HG03439 (cell line): ENCODE results near the gene RDH5.
A peak's percentile ranks its signal among the peaks of the same experiment; 100 is the strongest.

ENCODE experiments used
- ATAC-seq: cut with Tn5 transposase; IDR thresholded peaks from one replicate; pipeline ENCODE4 v1.9.1; 2021; ENCODE audit warnings: mild to moderate bottlenecking, moderate library complexity; ENCODE audit not compliant: unreplicated experiment

RDH5 gene

DNA sequence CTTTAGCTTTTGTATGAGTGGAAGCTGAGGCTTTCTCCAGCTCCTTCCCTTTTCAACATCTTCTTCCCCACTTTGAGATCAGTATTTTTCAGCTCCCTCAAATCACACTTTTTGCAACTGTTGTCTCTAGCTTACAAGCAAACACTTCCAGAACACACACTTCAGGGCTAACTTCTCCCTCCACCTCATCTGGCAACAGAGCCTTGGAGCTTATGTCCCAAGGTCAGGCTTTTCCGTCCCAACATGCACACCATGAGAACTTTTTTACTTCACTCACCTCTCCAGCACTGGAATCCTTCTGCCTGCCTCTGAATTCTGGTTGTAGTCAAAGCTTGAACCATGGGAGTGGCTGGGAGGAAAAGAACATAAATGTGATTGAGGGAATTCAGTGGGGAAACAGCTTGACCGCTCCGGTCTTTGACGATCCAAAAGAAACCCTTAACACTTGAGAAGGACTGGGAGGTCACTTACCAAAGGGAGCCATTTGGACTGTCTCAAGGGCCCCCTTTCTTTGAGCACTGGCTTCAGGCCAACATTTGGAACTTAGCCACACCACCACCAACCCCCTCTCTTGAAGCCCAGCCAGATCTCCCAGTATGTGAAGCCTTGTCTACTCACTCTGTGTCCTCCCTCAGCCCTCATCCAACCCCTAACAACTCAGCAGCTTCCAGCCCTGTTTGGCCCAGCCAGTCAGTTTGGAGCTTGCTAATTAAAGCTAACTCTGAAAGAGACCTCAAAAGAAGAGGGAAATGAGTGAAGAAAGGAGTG is 8.2 kb upstream of the RDH5 start:
- ATAC-seq: no peak

DNA sequence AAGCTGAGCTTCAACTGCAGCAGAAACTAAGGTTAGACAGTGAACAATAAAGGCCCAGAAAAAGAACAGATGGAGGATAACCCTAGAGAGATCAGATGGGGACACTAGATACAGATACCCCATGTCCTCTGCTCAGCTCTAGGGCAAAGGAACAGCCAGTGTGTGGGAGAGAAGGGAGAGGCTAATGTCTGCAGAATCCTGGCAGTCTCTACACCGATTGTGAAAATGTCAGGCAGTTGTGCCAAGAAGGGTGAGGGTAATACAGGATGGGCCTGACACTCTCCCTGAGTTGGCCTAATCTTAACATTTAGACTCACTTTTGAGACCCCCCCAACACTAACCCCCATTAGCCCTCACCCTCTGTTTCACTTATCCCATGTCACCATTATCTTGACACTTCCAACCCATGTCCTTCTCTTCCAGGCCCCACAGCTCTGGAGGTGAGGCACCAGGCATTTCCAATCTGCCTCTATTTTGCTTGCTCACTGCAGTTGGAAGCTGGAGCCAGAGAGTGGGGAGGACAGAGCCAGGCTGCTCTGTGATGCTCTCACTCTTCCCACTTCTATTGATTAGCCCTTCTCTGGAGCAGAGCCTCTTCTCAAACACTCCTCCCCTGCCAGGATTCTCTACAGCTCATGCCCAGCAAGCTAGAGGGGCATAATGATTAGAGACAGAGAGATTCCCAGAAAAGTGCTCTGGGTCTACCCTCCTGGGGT is 7.3 kb upstream of the RDH5 start:
- no peak for ATAC-seq

DNA sequence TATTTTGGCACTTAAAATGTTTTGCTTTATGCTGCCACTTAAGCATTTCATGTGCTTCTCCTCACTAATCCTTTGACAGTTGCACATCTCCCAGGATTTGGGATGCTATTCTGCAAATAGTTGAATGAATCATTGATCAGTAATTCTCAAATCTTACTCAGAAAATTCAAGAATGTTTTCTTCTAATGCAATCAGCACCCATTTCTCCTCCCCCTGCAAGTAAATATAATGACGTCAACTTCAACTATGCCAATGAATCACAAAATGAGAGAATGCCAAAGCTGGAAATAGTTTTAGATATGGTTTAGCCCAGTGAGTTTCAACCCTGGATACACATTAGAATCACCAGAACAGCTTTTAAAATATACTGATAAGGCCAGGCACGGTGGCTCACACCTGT is 6.5 kb upstream of the RDH5 start:
- no peak for ATAC-seq

DNA sequence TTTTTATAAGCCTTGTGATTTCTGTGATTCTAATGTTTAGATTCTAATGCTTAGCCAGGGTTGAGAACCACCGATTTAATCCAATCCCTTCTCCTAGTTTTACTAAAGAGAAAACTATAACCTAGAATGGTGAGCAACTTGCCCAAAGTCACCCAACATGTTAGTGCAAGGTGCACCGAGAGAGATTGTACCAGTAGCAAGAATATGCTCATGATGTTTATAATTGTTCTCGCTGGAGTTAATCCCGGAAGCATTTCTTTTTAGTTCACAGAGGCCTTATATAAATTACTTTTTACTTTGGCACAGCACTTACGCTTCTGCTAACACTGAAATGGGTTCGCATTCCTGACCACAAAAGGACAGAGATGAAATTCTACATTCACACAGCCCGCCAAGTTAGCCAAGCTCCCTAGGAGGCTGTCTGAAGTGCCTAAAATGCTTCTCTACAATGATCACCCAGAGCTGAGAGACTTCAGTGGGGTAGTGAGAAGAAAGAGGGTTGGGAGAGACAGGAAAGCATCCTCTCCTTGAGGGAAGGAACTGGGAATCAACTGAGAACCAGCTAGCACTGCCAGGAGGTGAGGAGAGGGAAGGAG is 4.9 kb upstream of the RDH5 start:
- ATAC-seq: no peak

DNA sequence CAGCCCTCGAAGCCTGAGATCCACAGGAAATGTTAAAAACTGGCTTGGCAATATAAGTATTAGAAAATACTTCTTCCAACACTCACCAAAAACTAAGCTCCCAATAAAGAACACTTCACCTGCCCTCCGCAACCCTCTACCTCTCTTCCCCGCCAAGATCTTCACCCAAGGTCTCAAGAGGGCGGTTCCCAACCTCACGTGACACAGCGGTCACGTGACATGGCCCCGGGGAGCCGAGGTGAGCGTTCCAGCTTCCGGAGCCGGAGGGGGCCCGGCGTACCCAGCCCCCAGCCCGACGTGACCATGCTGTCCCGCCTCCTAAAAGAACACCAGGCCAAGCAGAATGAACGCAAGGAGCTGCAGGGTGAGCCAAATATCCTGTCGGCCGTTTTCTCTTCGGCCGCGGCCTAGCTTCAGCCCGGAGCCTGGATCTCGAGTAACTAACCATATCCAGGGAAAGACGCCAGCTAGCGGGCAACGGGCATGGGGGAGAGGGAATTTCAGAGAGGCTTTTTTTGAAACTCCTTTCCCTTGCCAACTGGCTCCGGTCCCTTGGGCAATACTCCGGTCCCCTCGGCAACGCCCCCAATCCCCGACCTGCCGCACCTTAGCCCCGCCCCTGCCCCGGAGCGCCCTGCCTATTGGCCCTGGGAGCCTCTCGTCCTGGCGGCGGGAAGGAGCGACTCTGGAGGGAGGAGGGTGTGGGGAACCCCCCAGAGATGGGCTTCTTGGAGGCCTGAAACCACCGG is 4.2 kb upstream of the RDH5 start, which contains the start of gene BLOC1S1:
TSS of gene BLOC1S1 (plus strand) at position 214 of the 749 bp plus-strand sequence. CDS start at position 220, 6 bp downstream.
- ATAC-seq: peak; percentile 90

DNA sequence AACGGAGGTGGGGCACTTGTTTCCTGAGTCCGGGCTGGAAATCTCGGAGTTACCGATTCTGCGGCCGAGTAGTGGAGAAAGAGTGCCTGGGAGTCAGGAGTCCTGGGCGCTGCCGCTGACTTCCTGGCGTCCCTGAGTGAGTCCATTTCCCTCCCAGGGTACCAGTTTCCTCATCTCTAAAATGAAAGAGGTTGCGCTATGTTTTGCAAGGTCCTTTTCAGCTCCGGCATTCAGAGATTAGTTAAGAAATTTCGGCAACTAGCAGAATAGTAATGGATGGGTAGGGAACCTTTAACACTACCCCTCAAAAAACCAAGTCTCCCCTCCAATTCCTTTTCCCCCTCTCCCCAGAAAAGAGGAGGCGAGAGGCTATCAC is 3.6 kb upstream of the RDH5 start:
- ATAC-seq: peak; percentile 23

DNA sequence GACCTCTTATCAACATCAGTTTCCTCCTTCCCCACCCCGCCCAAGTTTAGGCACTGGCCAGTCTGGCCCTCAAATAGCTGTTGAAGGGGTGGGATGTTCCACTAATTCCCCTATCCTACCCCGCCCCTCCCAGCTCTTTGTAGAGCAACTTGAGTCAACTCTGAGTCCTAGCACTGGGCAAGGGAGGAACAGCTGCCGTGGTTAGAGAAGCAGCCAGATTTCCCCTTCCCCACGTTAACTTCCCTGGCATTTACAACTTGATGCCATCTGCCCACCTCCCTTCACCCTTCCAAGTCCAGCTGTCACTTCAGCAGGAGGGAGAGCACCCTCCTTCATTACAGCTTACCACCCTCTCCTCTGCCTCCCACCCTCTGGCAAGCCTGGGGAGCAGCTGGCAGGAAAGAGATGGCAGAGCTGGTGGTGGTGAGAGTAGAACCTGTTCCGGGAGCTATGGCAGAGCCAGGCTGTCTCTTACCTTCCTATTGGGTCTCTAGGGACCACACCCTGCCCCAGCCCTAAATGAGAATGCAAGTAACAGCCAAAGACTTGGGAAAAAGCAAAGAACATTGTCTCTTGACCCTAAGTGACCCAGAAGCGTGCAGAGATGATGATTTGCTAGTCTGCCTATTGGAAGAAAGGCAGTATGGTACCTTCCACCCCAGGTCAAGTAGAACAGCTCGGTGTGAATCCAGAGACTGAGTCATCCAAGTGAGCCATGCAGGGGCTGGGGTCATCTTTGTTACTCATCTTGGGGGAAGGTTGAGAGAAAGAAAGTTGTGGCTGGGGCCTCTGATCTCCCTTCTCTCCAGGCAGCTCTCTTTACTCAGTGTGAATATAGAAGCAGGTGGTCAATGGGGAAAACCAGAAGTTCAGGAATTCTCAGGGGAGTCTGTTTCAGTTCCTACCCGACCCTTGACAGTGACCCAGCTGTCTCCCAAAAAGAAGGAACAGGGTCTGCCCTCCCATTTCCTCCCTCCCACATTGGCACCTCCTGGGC is 2.9 kb upstream of the RDH5 start:
- ATAC-seq: no peak

DNA sequence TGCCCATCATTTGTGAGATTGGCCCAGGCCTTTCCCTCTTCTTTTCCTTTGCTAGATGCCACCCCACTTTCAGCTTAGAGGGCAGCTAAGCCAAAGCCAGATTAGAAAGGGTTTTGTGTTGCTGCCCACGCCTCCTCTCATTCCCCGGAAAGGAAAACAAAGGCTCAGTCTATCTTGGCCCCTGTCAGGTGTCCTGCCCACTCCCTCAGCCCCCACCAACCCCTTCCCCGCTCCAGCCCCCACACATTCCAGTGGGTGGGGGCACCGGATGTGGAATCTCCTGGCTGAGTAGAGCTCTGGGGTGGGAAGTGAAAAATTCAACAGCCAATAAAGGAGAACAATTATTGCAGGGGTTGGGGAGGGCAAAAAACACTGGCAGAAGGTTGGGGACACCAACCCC is 2.2 kb upstream of the RDH5 start:
- ATAC-seq: no peak

DNA sequence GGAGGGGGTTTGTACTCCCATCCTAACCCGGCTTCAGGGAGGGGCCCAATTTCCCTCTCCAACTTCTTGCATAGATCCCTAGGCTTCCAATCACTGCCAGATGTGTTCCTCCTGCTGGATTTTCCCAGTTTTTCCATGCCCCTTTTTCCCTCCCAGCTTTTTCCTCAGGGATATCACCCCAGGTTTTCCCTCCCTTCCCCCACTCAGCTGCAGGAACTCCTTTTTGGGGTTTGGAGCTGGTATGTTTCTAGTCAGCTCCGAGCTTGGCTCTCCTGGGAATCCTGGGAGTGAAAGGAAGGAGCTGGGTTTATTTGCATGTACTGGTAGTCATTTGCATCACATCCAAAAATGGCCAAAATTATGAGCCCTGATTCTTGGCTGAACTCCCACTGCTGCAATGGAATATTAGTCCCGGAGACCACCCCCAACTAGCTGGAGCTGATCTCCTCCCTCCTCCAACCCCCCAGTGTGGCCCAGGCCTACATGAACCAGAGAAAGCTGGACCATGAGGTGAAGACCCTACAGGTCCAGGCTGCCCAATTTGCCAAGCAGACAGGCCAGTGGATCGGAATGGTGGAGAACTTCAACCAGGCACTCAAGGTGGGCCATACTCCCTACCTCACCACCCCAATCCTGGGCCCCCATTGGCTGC is 1.4 kb upstream of the RDH5 start:
- ATAC-seq: no peak

DNA sequence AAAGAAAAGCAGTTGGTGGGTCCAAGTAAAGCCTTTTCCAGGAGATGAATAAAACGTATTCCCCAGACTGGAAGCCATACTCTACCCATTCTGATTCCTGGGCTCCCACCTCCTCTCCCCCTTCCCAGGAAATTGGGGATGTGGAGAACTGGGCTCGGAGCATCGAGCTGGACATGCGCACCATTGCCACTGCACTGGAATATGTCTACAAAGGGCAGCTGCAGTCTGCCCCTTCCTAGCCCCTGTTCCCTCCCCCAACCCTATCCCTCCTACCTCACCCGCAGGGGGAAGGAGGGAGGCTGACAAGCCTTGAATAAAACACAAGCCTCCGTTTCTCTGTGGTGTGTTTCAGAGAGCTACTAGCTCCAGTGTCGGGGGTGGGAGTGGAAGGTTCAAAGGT is 822 bp upstream of the RDH5 start:
- ATAC-seq: no peak

DNA sequence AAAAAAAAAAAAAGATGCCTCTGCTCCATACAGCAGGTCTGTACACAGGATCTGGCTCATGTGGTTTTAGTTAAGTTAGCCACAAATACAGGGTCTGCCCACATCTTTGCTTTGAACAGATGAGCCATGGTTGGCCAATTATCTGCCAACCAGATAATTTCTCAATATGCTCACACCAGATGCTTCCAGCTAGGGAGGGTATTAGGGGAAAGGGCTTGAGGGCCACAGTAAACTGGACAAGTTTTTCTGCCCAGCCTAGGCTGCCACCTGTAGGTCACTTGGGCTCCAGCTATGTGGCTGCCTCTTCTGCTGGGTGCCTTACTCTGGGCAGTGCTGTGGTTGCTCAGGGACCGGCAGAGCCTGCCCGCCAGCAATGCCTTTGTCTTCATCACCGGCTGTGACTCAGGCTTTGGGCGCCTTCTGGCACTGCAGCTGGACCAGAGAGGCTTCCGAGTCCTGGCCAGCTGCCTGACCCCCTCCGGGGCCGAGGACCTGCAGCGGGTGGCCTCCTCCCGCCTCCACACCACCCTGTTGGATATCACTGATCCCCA is 776 bp downstream of the RDH5 start:
- no peak for ATAC-seq

DNA sequence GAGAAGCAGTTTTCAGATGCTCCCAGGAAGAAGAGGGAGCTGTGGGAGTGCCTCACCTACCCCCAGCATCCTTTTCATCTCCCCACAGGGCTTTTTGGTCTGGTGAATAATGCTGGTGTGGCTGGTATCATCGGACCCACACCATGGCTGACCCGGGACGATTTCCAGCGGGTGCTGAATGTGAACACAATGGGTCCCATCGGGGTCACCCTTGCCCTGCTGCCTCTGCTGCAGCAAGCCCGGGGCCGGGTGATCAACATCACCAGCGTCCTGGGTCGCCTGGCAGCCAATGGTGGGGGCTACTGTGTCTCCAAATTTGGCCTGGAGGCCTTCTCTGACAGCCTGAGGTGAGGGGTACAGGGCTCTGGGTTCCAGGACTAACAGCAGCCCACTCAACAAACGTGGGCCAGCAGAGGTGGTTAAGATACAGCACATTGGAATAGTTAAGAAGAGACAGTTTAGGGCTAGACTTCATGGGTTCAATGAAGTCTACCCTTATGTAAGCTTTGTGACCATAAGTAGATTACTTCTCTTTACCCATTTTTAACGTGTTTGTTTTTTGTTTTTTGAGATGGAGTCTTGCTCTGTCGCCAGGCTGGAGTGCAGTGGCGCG is 1.5 kb downstream of the RDH5 start:
- no peak for ATAC-seq

DNA sequence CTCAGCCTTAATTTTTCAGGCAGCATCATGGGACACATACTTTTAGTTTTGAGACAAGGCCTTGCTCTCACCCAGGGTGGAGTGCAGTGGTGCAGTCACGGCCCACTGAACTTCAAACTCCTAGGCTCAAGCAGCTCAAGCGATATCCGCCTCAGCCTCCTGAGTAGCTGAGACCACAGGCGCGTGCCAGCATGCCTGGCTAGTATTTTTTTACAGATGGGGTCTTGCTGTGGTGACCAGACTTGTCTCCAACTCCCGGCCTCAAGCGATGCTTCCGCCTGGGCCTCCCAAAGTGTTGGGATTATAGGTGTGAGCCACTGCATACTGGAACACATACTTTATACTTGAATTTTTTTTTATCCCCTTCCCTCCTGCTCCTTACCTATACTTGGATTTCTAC is 2.8 kb downstream of the RDH5 start:
- no peak for ATAC-seq

DNA sequence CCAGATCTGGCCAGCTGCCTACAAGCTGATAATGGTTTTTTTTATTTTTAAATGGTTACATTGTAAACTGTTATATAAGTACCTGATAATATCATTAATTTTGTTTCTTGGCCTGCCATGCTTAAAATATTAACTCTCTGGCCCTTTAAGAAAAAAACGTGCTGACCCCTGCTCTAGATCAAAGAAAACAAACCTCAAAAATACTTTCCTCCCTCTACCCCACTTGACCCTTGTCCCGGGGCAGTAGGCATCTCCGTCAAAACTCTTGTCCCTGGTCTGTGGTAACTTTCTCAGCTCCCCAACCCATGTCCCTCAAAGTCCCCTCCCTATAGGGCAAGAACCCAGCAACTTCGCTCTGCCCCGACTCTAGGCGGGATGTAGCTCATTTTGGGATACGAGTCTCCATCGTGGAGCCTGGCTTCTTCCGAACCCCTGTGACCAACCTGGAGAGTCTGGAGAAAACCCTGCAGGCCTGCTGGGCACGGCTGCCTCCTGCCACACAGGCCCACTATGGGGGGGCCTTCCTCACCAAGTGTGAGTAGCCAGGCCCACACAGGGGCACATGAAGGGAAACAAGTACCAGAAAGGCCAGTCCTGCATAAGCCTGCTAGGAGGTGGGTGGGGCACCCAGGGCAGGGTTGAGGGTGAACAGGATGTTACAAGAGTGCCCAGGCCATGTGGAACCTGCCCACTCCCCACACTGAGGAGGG is 3.5 kb downstream of the RDH5 start:
- no peak for ATAC-seq

DNA sequence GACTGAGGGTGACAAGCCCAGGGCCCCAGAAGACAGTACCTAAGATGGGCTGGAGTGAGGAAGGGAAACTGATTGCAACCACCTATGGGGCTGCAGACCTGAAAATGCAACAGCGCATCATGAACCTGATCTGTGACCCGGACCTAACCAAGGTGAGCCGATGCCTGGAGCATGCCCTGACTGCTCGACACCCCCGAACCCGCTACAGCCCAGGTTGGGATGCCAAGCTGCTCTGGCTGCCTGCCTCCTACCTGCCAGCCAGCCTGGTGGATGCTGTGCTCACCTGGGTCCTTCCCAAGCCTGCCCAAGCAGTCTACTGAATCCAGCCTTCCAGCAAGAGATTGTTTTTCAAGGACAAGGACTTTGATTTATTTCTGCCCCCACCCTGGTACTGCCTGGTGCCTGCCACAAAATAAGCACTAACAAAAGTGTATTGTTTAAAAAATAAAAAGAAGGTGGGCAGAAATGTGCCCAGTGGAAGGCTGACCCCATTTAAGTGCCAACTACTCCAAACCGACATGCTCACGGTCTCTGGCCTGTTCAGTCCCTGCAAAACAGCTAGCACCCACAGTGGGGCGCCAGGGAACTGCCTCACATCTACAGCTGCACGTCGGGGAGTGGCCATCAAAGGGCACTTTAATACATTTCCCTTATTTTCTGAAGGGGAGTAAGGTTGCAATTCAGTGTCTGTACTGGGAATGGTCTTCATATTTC is 4.2 kb downstream of the RDH5 start:
- no peak for ATAC-seq

DNA sequence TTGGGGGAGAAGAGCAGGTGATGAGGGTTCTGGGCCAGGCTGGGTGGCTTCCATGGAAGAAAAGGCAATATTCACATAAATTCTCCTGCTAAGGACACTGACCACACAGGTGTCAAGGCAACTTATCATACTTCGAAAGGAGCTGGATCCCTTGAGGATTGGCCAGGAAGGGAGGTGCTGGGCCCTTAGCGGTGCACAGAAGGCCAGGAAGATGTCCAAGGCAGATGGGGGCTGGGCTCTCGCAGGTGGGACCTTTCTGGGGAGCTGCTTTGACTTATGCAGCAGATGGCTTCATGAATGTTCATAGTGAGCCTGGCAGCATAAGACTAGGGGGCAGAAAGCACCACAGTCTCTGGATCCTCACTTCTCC is 4.7 kb downstream of the RDH5 start:
- no peak for ATAC-seq

DNA sequence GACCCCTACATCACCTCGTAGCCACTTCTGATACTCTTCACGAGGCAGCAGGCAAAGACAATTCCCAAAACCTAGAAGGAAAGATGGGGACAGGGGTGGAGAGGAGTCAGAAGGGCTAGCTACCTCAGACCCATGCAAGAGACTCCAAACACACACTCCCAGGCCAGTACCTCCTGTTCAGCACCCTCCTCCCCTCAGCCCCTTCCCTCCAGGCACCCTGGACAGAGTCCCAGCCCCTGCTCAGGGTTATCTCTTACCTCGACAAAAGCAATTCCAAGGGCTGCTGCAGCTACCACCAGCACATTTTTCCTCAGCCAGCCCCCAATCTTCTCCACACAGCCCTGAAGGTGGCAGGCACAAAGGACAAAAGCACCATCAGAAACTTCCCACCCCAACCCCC is 5.4 kb downstream of the RDH5 start:
- no peak for ATAC-seq

DNA sequence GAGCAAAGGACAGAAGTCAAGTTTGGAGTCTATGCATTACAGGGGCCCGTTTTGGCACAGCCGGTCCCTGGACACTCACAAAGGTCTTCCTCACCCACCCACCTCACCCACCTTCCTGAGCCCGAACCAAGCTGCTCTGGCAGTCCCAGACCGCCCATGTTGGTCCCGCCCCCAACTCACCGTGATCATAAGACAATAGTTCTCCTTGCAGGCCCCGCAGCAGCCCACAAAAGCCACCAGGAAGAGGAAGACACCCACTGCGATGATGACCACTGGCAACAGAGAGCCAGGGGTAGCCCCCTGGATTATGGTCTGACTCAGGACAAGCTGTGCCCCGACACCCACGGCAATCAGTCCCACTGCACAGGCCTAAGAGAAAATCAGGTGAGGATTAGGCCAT is 6.8 kb downstream of the RDH5 start:
- ATAC-seq: no peak
